GM12865 (cell line): ENCODE measurements around the gene AP3S1.
A peak's percentile ranks its signal among the peaks of the same experiment; 100 is the strongest.

Experiments used
- DNase-seq: peaks from one replicate; pipeline ENCODE4 v3.0.0; 2010; ENCODE audit warnings: low read depth
- H3K4me3 ChIP-seq: 2 replicates; pipeline ENCODE4 v1.5.1; 2011; ENCODE audit warnings: mild to moderate bottlenecking, low read depth, low read length, control low read depth
- TF ChIP-seq, protein P1 (sequence below): IDR thresholded peaks from 2 replicates; pipeline ENCODE4 v1.5.1; 2011; ENCODE audit warnings: low read length, control low read depth, low read depth, inconsistent platforms; ENCODE audit not compliant: insufficient read depth; ENCODE audit errors: missing control alignments

The AP3S1 gene

DNA sequence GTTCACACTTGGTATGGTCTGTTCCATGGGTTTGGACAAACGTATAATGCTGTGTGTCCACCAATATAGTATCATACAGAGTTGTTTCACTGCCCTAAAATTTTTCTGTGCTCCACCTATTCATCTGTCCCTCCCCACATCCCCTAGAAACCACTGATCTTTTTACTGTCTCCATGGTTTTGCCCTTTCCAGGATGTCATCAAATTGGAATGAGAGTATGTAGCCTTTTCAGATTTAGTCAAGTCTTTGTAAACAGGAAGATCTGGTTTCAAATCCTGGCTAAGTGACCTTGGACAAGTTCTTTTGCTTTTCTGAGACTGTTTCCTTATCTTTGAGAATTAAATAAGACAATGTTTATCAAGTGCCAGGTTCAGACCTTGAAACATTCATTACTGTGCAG lies 107.4 kb downstream of the AP3S1 start:
- no peak overlapping the region for H3K4me3 ChIP-seq
- no peak for DNase-seq
- TF ChIP-seq, protein P1, sequence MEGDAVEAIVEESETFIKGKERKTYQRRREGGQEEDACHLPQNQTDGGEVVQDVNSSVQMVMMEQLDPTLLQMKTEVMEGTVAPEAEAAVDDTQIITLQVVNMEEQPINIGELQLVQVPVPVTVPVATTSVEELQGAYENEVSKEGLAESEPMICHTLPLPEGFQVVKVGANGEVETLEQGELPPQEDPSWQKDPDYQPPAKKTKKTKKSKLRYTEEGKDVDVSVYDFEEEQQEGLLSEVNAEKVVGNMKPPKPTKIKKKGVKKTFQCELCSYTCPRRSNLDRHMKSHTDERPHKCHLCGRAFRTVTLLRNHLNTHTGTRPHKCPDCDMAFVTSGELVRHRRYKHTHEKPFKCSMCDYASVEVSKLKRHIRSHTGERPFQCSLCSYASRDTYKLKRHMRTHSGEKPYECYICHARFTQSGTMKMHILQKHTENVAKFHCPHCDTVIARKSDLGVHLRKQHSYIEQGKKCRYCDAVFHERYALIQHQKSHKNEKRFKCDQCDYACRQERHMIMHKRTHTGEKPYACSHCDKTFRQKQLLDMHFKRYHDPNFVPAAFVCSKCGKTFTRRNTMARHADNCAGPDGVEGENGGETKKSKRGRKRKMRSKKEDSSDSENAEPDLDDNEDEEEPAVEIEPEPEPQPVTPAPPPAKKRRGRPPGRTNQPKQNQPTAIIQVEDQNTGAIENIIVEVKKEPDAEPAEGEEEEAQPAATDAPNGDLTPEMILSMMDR: no peak

DNA sequence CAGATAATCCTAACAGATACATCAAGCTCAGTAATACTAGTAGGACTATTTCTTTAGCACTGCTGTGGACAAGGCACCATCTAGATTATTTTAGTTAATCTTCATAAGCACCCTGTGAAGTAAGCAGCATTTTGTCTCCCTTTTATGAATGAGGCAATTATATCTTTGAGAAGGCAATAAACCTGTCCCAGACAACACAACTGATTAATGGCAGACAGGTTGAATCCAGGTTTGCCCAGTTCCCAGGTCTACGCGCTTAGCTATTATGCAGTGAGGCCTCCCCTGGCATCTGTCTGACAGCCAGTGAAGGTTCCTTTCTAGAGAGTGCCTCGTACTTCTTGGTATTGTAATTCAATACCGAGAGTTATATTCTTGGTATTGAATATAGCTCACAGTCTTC lies 110.9 kb downstream of the AP3S1 start:
- H3K4me3 ChIP-seq: no peak overlapping the region
- DNase-seq: no peak
- TF ChIP-seq, protein P1: no peak

DNA sequence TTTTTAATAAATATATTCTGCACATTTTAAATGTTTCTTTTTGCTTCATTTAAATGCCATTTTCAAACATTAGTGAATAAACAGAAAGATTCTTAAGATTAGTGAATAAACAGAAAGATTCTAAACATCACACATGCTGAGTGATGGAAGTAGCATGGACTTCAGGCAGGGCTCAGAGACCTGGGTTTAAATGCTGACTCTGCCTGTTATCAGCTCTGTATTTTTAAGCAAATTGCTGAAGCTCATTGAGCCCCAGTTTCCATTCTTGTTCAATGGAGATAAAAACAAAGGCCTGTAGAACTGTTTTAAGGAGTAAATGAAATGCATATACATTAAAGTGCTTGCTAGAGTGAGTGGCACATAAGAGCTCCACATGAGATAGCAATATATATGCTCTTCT lies 112.4 kb downstream of the AP3S1 start:
- DNase-seq: no peak
- TF ChIP-seq, protein P1: no peak
- H3K4me3 ChIP-seq: no peak overlapping the region

DNA sequence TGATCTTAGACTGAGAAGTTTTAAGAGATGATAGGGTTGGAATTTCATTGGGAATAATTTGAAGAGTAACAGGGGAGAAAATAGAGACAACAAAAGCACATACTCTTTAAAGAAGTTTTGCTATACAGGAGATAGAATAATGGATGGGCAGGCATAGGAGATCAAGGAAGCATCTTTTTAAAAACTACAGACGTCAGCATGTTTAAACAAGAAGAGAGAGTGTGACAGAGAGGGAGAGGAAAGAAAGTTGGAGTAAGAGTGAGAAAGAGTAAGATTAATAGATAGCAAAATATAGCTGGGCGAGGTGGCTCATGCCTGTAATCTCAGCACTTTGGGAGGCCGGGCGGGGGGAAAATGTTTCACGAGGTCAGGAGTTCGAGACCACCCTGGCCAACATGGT lies 115.2 kb downstream of the AP3S1 start:
- DNase-seq: no peak
- H3K4me3 ChIP-seq: no peak overlapping the region
- TF ChIP-seq, protein P1: no peak

DNA sequence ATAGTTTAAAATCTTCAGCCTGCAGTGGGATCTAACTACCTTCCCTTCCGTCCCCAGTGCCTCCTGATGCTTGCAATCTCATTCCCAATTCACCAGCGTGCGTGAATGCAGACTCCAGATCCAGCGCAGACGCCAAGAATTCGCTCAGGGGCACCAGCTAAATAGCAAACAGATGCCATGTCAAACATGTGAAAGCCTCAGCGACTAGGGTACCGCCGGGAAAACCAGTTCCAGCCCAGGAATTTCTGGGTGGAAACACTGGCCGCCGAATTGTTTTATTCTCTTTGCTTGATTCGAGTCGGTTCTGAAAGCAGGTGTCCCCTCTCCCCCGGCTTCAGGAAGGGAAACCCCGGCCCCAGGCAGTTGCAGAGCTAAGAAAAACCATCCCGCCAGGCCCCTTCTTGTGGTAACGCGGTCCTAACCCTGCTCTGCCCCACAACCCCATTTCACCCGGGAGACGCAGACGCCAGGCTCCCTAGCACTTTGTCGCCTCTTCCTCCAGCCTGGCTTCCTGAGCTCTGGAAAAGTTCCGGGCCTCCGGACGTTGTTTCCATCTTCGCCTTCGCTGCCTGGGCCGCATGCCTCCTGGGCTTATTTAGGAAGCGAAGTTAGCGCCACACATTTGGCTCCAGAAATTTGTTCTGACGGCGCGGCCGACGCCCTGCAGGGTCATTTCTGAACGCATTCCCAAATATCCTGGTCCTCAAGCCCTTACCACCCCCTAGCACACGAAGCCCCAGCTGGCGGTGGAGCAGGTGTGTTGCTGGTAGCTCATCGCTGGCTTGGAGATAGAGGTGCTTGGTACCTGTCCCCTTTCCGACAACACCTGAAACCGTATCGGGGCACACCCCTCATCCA lies 119.9 kb downstream of the AP3S1 start:
- no peak overlapping the region for H3K4me3 ChIP-seq
- no peak for DNase-seq
- TF ChIP-seq, protein P1: no peak

DNA sequence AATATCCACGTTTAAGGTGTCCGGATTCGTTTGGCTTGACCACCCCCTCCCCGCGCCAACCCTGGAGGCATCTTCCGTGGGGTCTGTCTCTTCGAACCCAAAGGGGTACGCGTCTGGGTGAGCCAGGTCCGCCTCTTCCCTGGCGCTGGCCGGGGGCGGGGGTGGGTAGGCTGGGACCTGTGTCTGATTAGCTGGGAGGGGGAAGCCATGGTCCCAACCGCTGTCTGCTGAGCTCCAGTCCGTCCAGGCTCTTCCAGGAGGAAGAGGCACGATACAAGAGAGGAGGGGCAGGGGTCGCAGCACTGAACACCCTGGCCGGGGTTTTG lies 120.5 kb downstream of the AP3S1 start, which contains the start of gene LVRN:
TSS of gene LVRN (plus strand) at position 237 of the 326 bp plus-strand sequence. CDS start 143 bp downstream, outside the sequence.
- DNase-seq: no peak
- TF ChIP-seq, protein P1: no peak
- peak within 1 kb of the TSS; percentile 21; the same call in 1 of the 2 replicates for H3K4me3 ChIP-seq
